H1 (cell line): ENCODE results near the gene DIP2C. TPM values are rescaled to one million over a fixed set of nuclear protein-coding genes. Genes with fewer than 3 reads are reported as not detected.

ENCODE experiments used
- CTCF ChIA-PET: fragments of 300-600 bp; sonication (Branson Sonifier 250); formaldehyde crosslinking; loops from one replicate; lab custom pipeline; 2021; ENCODE audit not compliant: partially characterized antibody; lab: Charles Lee
- POLR2A ChIA-PET: fragments of 300-600 bp; sonication (Branson Sonifier 250); formaldehyde crosslinking; loops from one replicate; lab custom pipeline; 2021; ENCODE audit warnings: inconsistent platforms; ENCODE audit not compliant: partially characterized antibody; lab: Charles Lee
- DNase-seq, 2 experiments: peaks; one replicate each; pipeline versions ENCODE4 v3.0.0 to v3.0.0-alpha.2; 2010 to 2022; ENCODE audit warnings: low spot score in 2 of 2, low read depth in 1 of 2, mixed read lengths in 1 of 2
- FAIRE-seq: peaks from 2 replicates; lab custom pipeline; 2011; peaks lifted over from hg19 to GRCh38; lab: Jason Lieb, UNC
- H2AFZ ChIP-seq: 2 replicates; pipeline ENCODE4 v1.8.1; 2012; ENCODE audit warnings: low read length, inconsistent platforms
- H2AK5ac ChIP-seq: 2 replicates; pipeline ENCODE4 v1.6.1; 2013; ENCODE audit warnings: low read depth, low read length
- H2BK120ac ChIP-seq: replicated peaks from 2 replicates; pipeline ENCODE3; 2013; ENCODE audit warnings: low read depth, low read length, inconsistent platforms
- H2BK12ac ChIP-seq: 2 replicates; pipeline ENCODE4 v1.6.1; 2013; ENCODE audit warnings: low read depth, low read length
- H2BK15ac ChIP-seq: 2 replicates; pipeline ENCODE4 v1.6.1; 2013; ENCODE audit warnings: low read length
- H2BK20ac ChIP-seq: 2 replicates; pipeline ENCODE4 v1.6.1; 2013; ENCODE audit warnings: low read length
- H2BK5ac ChIP-seq: 2 replicates; pipeline ENCODE4 v1.6.1; 2013; ENCODE audit warnings: low read depth, low read length
- H3K14ac ChIP-seq: 2 replicates; pipeline ENCODE4 v1.6.1; 2013; ENCODE audit warnings: inconsistent platforms; ENCODE audit not compliant: insufficient read length
- H3K18ac ChIP-seq: 2 replicates; pipeline ENCODE4 v1.6.1; 2013; ENCODE audit warnings: low read length; ENCODE audit errors: extremely low read depth
- H3K23ac ChIP-seq: 2 replicates; pipeline ENCODE4 v1.6.1; 2013; ENCODE audit warnings: inconsistent platforms; ENCODE audit not compliant: insufficient read length
- H3K23me2 ChIP-seq: 2 replicates; pipeline ENCODE4 v1.6.1; 2013; ENCODE audit warnings: low read depth, low read length
- H3K27ac ChIP-seq: 2 replicates; pipeline ENCODE4 v1.6.1; 2011; ENCODE audit warnings: low read depth, low read length, inconsistent platforms
- H3K27me3 ChIP-seq, 4 experiments: replicated peaks in 1 of 4; 1 replicate in 1 of 4; 2 replicates in 3 of 4; pipeline versions ENCODE4 v1.6.1 to v1.8.1; 2011 to 2013; ENCODE audit warnings: low read length in 3 of 4, mild to moderate bottlenecking in 3 of 4, inconsistent platforms in 2 of 4, mixed read lengths in 2 of 4, moderate library complexity in 1 of 4; ENCODE audit not compliant: control insufficient read depth in 3 of 4, insufficient read depth in 3 of 4; ENCODE audit errors: extremely low read depth in 1 of 4
- H3K36me3 ChIP-seq, 4 experiments: 2 replicates each; pipeline versions ENCODE4 v1.6.1 to v1.8.1; 2011 to 2013; ENCODE audit warnings: mild to moderate bottlenecking in 4 of 4, low read length in 3 of 4, moderate library complexity in 2 of 4, control low read depth in 1 of 4, inconsistent platforms in 1 of 4; ENCODE audit not compliant: insufficient read depth in 4 of 4, control insufficient read depth in 2 of 4
- H3K4ac ChIP-seq: replicated peaks from 2 replicates; pipeline ENCODE3; 2013; ENCODE audit warnings: low read length, low read depth, mixed read lengths, inconsistent platforms; ENCODE audit not compliant: insufficient read length
- H3K4me1 ChIP-seq, 4 experiments: replicated peaks in 1 of 4; 1 replicate in 1 of 4; 2 replicates in 3 of 4; pipeline versions ENCODE4 v1.6.1 to v1.8.1; 2011 to 2013; ENCODE audit warnings: low read length in 3 of 4, inconsistent platforms in 2 of 4, mixed read lengths in 1 of 4; ENCODE audit not compliant: insufficient read depth in 4 of 4, control insufficient read depth in 3 of 4
- H3K4me2 ChIP-seq, 2 experiments: 2 replicates each; pipeline versions ENCODE4 v1.6.1 to v1.8.1; 2011 to 2013; ENCODE audit warnings: low read depth in 2 of 2, low read length in 2 of 2, control low read depth in 1 of 2, inconsistent platforms in 1 of 2, mild to moderate bottlenecking in 1 of 2; ENCODE audit not compliant: insufficient read depth in 1 of 2
- H3K4me3 ChIP-seq, 4 experiments: fragments of 200-600, 300-600 bp in 1 of 4; sonication (generic), shearing (Covaris generic), sonication (Bioruptor Twin) in 1 of 4; 2 replicates each; pipeline versions ENCODE4 v1.5.1 to v1.8.1; 2011 to 2016; ENCODE audit warnings: low read length in 4 of 4, low read depth in 3 of 4, control low read depth in 2 of 4, inconsistent platforms in 2 of 4, mild to moderate bottlenecking in 2 of 4, mixed read lengths in 1 of 4, moderate library complexity in 1 of 4; ENCODE audit not compliant: insufficient read depth in 2 of 4; ENCODE audit errors: extremely low read depth in 1 of 4
- H3K56ac ChIP-seq: replicated peaks from 2 replicates; pipeline ENCODE3; 2013; ENCODE audit warnings: low read depth, mild to moderate bottlenecking, mixed read lengths, low read length, inconsistent platforms; ENCODE audit not compliant: insufficient read length
- H3K79me1 ChIP-seq: 2 replicates; pipeline ENCODE4 v1.6.1; 2013; ENCODE audit warnings: low read depth, low read length, control low read depth
- H3K79me2 ChIP-seq, 2 experiments: 2 replicates each; pipeline versions ENCODE4 v1.6.1 to v1.8.1; 2012 to 2013; ENCODE audit warnings: low read length in 2 of 2, mild to moderate bottlenecking in 2 of 2, inconsistent platforms in 1 of 2; ENCODE audit not compliant: insufficient read depth in 2 of 2, control insufficient read depth in 1 of 2
- H3K9ac ChIP-seq, 4 experiments: replicated peaks in 1 of 4; 1 replicate in 1 of 4; 2 replicates in 3 of 4; pipeline versions ENCODE4 v1.6.1 to v1.8.1; 2011 to 2013; ENCODE audit warnings: low read depth in 3 of 4, low read length in 3 of 4, control low read depth in 2 of 4, mild to moderate bottlenecking in 2 of 4, moderate library complexity in 2 of 4, inconsistent platforms in 1 of 4; ENCODE audit errors: extremely low read depth in 1 of 4
- H3K9me3 ChIP-seq, 2 experiments: 2 replicates each; pipeline versions ENCODE4 v1.6.1 to v1.8.1; 2012 to 2013; ENCODE audit warnings: mild to moderate bottlenecking in 2 of 2, moderate library complexity in 2 of 2, control low read depth in 1 of 2, inconsistent platforms in 1 of 2, low read depth in 1 of 2, low read length in 1 of 2, mixed read lengths in 1 of 2; ENCODE audit not compliant: insufficient read depth in 2 of 2
- H4K20me1 ChIP-seq, 2 experiments: replicated peaks in 1 of 2; 2 replicates each; pipeline versions ENCODE3 to v1.8.1; 2011 to 2013; ENCODE audit warnings: inconsistent platforms in 2 of 2, low read length in 2 of 2, mild to moderate bottlenecking in 1 of 2; ENCODE audit not compliant: insufficient read depth in 2 of 2, control insufficient read depth in 1 of 2
- H4K5ac ChIP-seq: 2 replicates; pipeline ENCODE4 v1.6.1; 2013; ENCODE audit warnings: low read length, low read depth, mixed read lengths, inconsistent platforms; ENCODE audit not compliant: insufficient read length
- H4K8ac ChIP-seq: 2 replicates; pipeline ENCODE4 v1.8.0; 2013; ENCODE audit warnings: mild to moderate bottlenecking, moderate library complexity, low read length, inconsistent platforms; ENCODE audit not compliant: insufficient read depth; ENCODE audit errors: extremely low read depth
- H4K91ac ChIP-seq: replicated peaks from 2 replicates; pipeline ENCODE3; 2013; ENCODE audit warnings: low read length, mixed read lengths, inconsistent platforms; ENCODE audit not compliant: insufficient read length
- NRF1 ChIP-seq: IDR thresholded peaks from 2 replicates; pipeline ENCODE4 v1.6.1; 2011; ENCODE audit warnings: mild to moderate bottlenecking, low read depth, low read length, improper control_type of control experiment
- RAD21 ChIP-seq, 2 experiments: IDR thresholded peaks in 1 of 2; conservative IDR thresholded peaks in 1 of 2; 2 replicates each; pipeline ENCODE4 v1.6.1; 2011; ENCODE audit warnings: low read depth in 2 of 2, low read length in 2 of 2, improper control_type of control experiment in 1 of 2, inconsistent platforms in 1 of 2, mild to moderate bottlenecking in 1 of 2, moderate library complexity in 1 of 2
- WGBS, 2 experiments: shearing (Covaris generic) in 1 of 2; methylation state at CpG; one replicate each; pipeline versions ENCODE4 v1.1.6 to v1.1.7; 2013 to 2015; ENCODE audit warnings: low lambda C conversion rate in 2 of 2, mixed read lengths in 2 of 2, inconsistent platforms in 1 of 2, low coverage in 1 of 2, missing lambda C conversion rate in 1 of 2; ENCODE audit not compliant: insufficient replicate concordance in 2 of 2, insufficient coverage in 1 of 2, insufficient read length in 1 of 2; ENCODE audit errors: extremely low coverage in 1 of 2, missing lambda C conversion rate in 1 of 2; 5-methylcytosine and 5-hydroxymethylcytosine counted together
- polyA plus RNA-seq, 7 experiments: library from polyadenylated mRNA; depleted of rRNA in 3 of 7; stranded (reverse) in 5 of 7; unstranded in 2 of 7; fragments of >200 nt in 5 of 7; fragments of 200-250 nt in 2 of 7; gene quantifications; 1 replicate in 5 of 7; 2 replicates in 1 of 7; 4 replicates in 1 of 7; pipeline versions ENCODE4 v1.2.1 to v1.2.3, GENCODE V29; 2011 to 2013; ENCODE audit warnings: missing spikeins in 2 of 7, mixed read lengths in 2 of 7
- total RNA-seq: library from RNA; stranded (reverse); fragmentation: NEBNext Ultra II Directional; extraction: Animal tissue kit (Norgen Biotek cat#: 25700); gene quantifications from 2 replicates; pipeline ENCODE4 v1.2.1, GENCODE V29; 2021
- TF ChIP-seq, protein P1 (sequence below), 3 experiments: IDR thresholded peaks; 1 replicate in 2 of 3; 2 replicates in 1 of 3; pipeline versions ENCODE4 v1.5.1 to v1.6.1; 2011; ENCODE audit warnings: low read length in 3 of 3, mild to moderate bottlenecking in 3 of 3, inconsistent platforms in 2 of 3, low read depth in 1 of 3, moderate library complexity in 1 of 3; ENCODE audit not compliant: insufficient read depth in 1 of 3; ENCODE audit errors: control extremely low read depth in 1 of 3

DIP2C gene
- total and polyA plus RNA-seq, 2 of the 8 experiments (the other 6 are each of a cell fraction or from before 2014, with no cell fraction given) = 3.8 to 9.3 TPM

DNA sequence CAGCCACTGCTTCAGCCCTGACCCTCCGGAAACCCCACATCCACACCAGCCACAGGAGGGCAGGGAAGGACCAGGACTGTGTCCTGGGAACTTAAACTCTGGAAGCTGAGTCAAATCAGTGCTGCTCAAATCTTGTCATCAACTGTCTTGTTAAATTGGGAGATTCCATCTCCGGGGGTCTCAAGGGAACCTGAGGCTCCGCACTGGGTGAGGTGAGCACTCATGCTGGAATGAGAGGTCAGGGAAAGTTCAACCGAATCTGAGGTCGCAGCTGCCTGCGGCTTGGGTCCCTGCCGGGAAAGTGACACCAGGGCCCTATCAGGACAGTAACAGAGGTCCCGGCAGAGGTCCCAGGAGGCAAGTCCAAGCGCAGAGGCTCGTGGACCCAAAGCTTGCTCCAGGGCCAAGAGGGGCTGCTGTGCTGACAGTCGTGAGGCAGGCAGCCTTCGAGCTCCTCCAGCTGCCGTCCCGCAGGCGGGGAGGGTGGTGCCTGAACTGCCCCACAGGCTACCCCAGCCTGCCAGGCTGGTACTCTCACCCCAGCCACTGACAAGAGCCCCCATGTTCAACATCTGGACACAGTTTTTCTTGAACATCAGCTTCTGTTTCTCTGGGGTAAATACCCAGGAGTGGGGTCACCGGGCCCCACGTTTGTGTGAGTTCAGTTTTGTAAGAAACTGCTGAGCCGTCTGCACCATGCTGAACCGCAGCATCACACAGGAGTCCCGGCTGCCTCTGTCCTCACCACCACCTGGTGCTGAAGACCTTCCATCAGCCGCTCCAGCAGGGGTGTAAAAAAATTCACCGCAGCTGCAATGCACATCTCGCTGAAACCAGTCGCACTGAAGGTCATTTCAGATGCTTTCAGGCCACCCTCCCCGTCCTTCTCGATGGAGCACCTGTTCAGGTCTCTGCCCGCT, 101.0 kb downstream of the DIP2C start:
- Histone ChIP-seq H2BK5ac (no peak overlapping the region), H3K4me2 (no peak overlapping the region), H3K4ac (no peak overlapping the region), H3K4me3 (no peak overlapping the region), H3K9ac (no peak overlapping the region), H4K5ac (no peak overlapping the region), H3K4me1 (no peaks in the 10 kb centered on the region; a peak in 1 of 7 replicates), H2BK20ac (no peak overlapping the region), H3K27me3 (no peaks in the 10 kb centered on the region; a peak in 1 of 7 replicates), H3K18ac (no peak overlapping the region), H2AK5ac (no peak overlapping the region), H4K20me1 (peaks cover 1 to 7% of the 10 kb centered on the region in 2 experiments), H2BK12ac (no peak overlapping the region), H4K8ac (no peak overlapping the region), H2BK120ac (no peak overlapping the region), H4K91ac (no peak overlapping the region), H2AFZ (no peak overlapping the region), H3K36me3 (no peaks in the 10 kb centered on the region), H2BK15ac (no peak overlapping the region), H3K27ac (no peak overlapping the region), H3K79me1 (peaks cover 9% of the 10 kb centered on the region), H3K56ac (no peak overlapping the region), H3K14ac (no peak overlapping the region), H3K9me3 (no peaks in the 10 kb centered on the region), H3K23me2 (no peaks in the 10 kb centered on the region), H3K79me2 (peaks cover 0 to 8% of the 10 kb centered on the region in 2 experiments; a peak in 1 of 4 replicates), H3K23ac (no peak overlapping the region)
- DNase-seq (no peak), FAIRE-seq (no peak)
- POLR2A ChIA-PET = no interaction called here
- peak in 1 of 2 experiments; percentile 34; a peak in 2 of 4 replicates for TF ChIP-seq RAD21 (IDR thresholded peaks at IDR 0.05 in 1 of 2, conservative IDR thresholded peaks at IDR 0.05 in 1 of 2; ENCODE audit: low read depth in 2 of 2, low read length in 2 of 2)
- no peak for TF ChIP-seq NRF1
- TF ChIP-seq, protein P1, sequence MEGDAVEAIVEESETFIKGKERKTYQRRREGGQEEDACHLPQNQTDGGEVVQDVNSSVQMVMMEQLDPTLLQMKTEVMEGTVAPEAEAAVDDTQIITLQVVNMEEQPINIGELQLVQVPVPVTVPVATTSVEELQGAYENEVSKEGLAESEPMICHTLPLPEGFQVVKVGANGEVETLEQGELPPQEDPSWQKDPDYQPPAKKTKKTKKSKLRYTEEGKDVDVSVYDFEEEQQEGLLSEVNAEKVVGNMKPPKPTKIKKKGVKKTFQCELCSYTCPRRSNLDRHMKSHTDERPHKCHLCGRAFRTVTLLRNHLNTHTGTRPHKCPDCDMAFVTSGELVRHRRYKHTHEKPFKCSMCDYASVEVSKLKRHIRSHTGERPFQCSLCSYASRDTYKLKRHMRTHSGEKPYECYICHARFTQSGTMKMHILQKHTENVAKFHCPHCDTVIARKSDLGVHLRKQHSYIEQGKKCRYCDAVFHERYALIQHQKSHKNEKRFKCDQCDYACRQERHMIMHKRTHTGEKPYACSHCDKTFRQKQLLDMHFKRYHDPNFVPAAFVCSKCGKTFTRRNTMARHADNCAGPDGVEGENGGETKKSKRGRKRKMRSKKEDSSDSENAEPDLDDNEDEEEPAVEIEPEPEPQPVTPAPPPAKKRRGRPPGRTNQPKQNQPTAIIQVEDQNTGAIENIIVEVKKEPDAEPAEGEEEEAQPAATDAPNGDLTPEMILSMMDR (IDR thresholded peaks at IDR 0.05; ENCODE audit: control extremely low read depth in 1 of 3, insufficient read depth in 1 of 3, low read depth in 1 of 3, low read length in 3 of 3) = peak in 1 of 3 experiments; percentile 6; a peak in 1 of 4 replicates
- WGBS, 2 experiments = 86% methylated on average over 27 of the region's 27 CpGs; no CpG with 5 or more reads in 1 of the 2 experiments
- CTCF ChIA-PET = interaction anchor here (0.7 to 1.7 kb wide), 6 partner anchors 9 to 104 kb away, joined by 3 to 5 read pairs (median 3); no protein-coding TSS in a partner anchor
